IMR-90 (cell line): ENCODE results near the gene PLEKHJ1. TPM values are rescaled to one million over a fixed set of nuclear protein-coding genes. Genes with fewer than 3 reads are reported as not detected.

Experiments used
- ATAC-seq: fragments of 200-7000 bp; cut with Tn5 transposase; 2 replicates; pipeline ENCODE4 v1.9.1; 2020; ENCODE audit warnings: low read depth, mild to moderate bottlenecking, moderate library complexity
- BruUV-seq: library from RNA; stranded (reverse); fragments of 400-500 nt; replicated peaks from 2 replicates; lab custom pipeline; 2021; lab: Mats Ljungman, UMichigan
- CTCF ChIA-PET: fragments of 300-600 bp; formaldehyde crosslinking; extraction: SDS; loops from one replicate; lab custom pipeline; 2021; ENCODE audit warnings: antibody characterized with exemption; lab: Yijun Ruan, JAX
- POLR2A ChIA-PET: fragments of 300-600 bp; sonication (Branson Sonifier 250); formaldehyde crosslinking; loops from one replicate; lab custom pipeline; 2022; ENCODE audit warnings: antibody characterized with exemption; ENCODE audit not compliant: unreplicated experiment; lab: Charles Lee
- DNase-seq: peaks from one replicate; pipeline ENCODE4 v3.0.0; 2013
- H2AFZ ChIP-seq: replicated peaks from 2 replicates; pipeline ENCODE3; 2013; ENCODE audit warnings: low read length, mild to moderate bottlenecking; ENCODE audit not compliant: poor library complexity
- H2AK5ac ChIP-seq: 2 replicates; pipeline ENCODE4 v1.6.1; 2013; ENCODE audit warnings: low read depth, low read length, inconsistent platforms
- H2AK9ac ChIP-seq: replicated peaks from 2 replicates; pipeline ENCODE3; 2013; ENCODE audit warnings: mild to moderate bottlenecking, low read depth, low read length, moderate library complexity; ENCODE audit not compliant: poor library complexity
- H2BK120ac ChIP-seq: 2 replicates; pipeline ENCODE4 v1.6.1; 2013; ENCODE audit warnings: low read depth, low read length, inconsistent platforms
- H2BK15ac ChIP-seq: 3 replicates; pipeline ENCODE4 v1.6.1; 2013; ENCODE audit warnings: low read depth, low read length, inconsistent platforms
- H2BK20ac ChIP-seq: 2 replicates; pipeline ENCODE4 v1.6.1; 2013; ENCODE audit warnings: low read depth, mild to moderate bottlenecking, inconsistent platforms, low read length, moderate library complexity
- H2BK5ac ChIP-seq: 2 replicates; pipeline ENCODE4 v1.6.1; 2013; ENCODE audit warnings: mild to moderate bottlenecking, low read depth, low read length, inconsistent platforms; ENCODE audit not compliant: poor library complexity, severe bottlenecking
- H3K14ac ChIP-seq: replicated peaks from 2 replicates; pipeline ENCODE4 v1.6.1; 2013; ENCODE audit warnings: low read depth, low read length, inconsistent platforms
- H3K18ac ChIP-seq: 2 replicates; pipeline ENCODE4 v1.6.1; 2013; ENCODE audit warnings: low read depth, low read length, control low read depth
- H3K23ac ChIP-seq: 2 replicates; pipeline ENCODE4 v1.6.1; 2013; ENCODE audit warnings: low read depth, low read length, inconsistent platforms
- H3K27ac ChIP-seq: 2 replicates; pipeline ENCODE4 v1.5.1; 2013; ENCODE audit warnings: mild to moderate bottlenecking, control low read depth, low read length; ENCODE audit not compliant: insufficient read depth
- H3K27me3 ChIP-seq: 2 replicates; pipeline ENCODE4 v1.6.1; 2013; ENCODE audit warnings: low read length; ENCODE audit not compliant: control insufficient read depth, insufficient read depth
- H3K36me3 ChIP-seq: 2 replicates; pipeline ENCODE4 v1.6.1; 2013; ENCODE audit warnings: low read length, mixed read lengths; ENCODE audit not compliant: control insufficient read depth, insufficient read depth
- H3K4ac ChIP-seq: 2 replicates; pipeline ENCODE4 v1.6.1; 2013; ENCODE audit warnings: low read depth, low read length, inconsistent platforms
- H3K4me1 ChIP-seq: 2 replicates; pipeline ENCODE4 v1.6.1; 2013; ENCODE audit warnings: low read length, mixed read lengths; ENCODE audit not compliant: control insufficient read depth, insufficient read depth
- H3K4me2 ChIP-seq: 2 replicates; pipeline ENCODE4 v1.6.1; 2013; ENCODE audit warnings: low read depth, mild to moderate bottlenecking, control low read depth, low read length, moderate library complexity
- H3K4me3 ChIP-seq: 2 replicates; pipeline ENCODE4 v1.5.1; 2013; ENCODE audit warnings: low read depth, mild to moderate bottlenecking, control low read depth, low read length, moderate library complexity; ENCODE audit not compliant: insufficient read depth
- H3K56ac ChIP-seq: 2 replicates; pipeline ENCODE4 v1.6.1; 2013; ENCODE audit warnings: low read length, inconsistent platforms; ENCODE audit not compliant: insufficient read depth; ENCODE audit errors: extremely low read depth
- H3K79me1 ChIP-seq, 2 experiments: 2 replicates each; pipeline ENCODE4 v1.6.1; 2013; ENCODE audit warnings: low read length in 2 of 2, inconsistent platforms in 1 of 2, low read depth in 1 of 2
- H3K9ac ChIP-seq: 2 replicates; pipeline ENCODE4 v1.6.1; 2013; ENCODE audit warnings: low read depth, low read length, control low read depth
- H3K9me1 ChIP-seq: 2 replicates; pipeline ENCODE4 v1.6.1; 2013; ENCODE audit warnings: low read length, inconsistent platforms; ENCODE audit not compliant: insufficient read depth
- H3K9me3 ChIP-seq: 2 replicates; pipeline ENCODE4 v1.6.1; 2013; ENCODE audit warnings: low read length; ENCODE audit not compliant: control insufficient read depth, insufficient read depth
- H4K20me1 ChIP-seq: 2 replicates; pipeline ENCODE4 v1.6.1; 2013; ENCODE audit warnings: low read length, inconsistent platforms; ENCODE audit not compliant: insufficient read depth
- H4K5ac ChIP-seq: 2 replicates; pipeline ENCODE4 v1.6.1; 2013; ENCODE audit warnings: mild to moderate bottlenecking, low read depth, low read length, control low read depth
- H4K8ac ChIP-seq, 2 experiments: 2 replicates each; pipeline ENCODE4 v1.6.1; 2013; ENCODE audit warnings: low read depth in 2 of 2, low read length in 2 of 2, control low read depth in 1 of 2, inconsistent platforms in 1 of 2
- H4K91ac ChIP-seq: 2 replicates; pipeline ENCODE4 v1.6.1; 2013; ENCODE audit warnings: low read depth, low read length, inconsistent platforms; ENCODE audit not compliant: insufficient read depth
- CEBPB ChIP-seq: IDR thresholded peaks from 2 replicates; pipeline ENCODE4 v1.6.1; 2012; ENCODE audit warnings: low read depth, low read length, improper control_type of control experiment
- CHD1 ChIP-seq: IDR thresholded peaks from 2 replicates; pipeline ENCODE4 v1.6.1; 2012; ENCODE audit warnings: low read depth, low read length, improper control_type of control experiment
- ELK1 ChIP-seq: fragments of 150-350 bp; IDR thresholded peaks from 2 replicates; pipeline ENCODE4 v1.6.1; 2016; ENCODE audit warnings: low read depth, mild to moderate bottlenecking, low read length, moderate library complexity, borderline replicate concordance
- FOS ChIP-seq: fragments of 150-350 bp; IDR thresholded peaks from 2 replicates; pipeline ENCODE4 v1.6.1; 2016; ENCODE audit warnings: low read depth, low read length
- MAFK ChIP-seq: IDR thresholded peaks from 2 replicates; pipeline ENCODE4 v1.6.1; 2012; ENCODE audit warnings: low read depth, low read length, improper control_type of control experiment
- MXI1 ChIP-seq: IDR thresholded peaks from 2 replicates; pipeline ENCODE4 v1.6.1; 2012; ENCODE audit warnings: low read depth, mild to moderate bottlenecking, low read length, moderate library complexity, borderline replicate concordance
- POLR2A ChIP-seq: IDR thresholded peaks from 2 replicates; pipeline ENCODE4 v1.6.1; 2012; ENCODE audit warnings: mild to moderate bottlenecking, low read depth, low read length
- RAD21 ChIP-seq: IDR thresholded peaks from 2 replicates; pipeline ENCODE4 v1.6.1; 2012; ENCODE audit warnings: low read length, improper control_type of control experiment
- RCOR1 ChIP-seq: IDR thresholded peaks from 2 replicates; pipeline ENCODE4 v1.6.1; 2012; ENCODE audit warnings: mild to moderate bottlenecking, low read length, improper control_type of control experiment; ENCODE audit not compliant: insufficient replicate concordance
- RFX5 ChIP-seq: IDR thresholded peaks from 2 replicates; pipeline ENCODE4 v1.8.0; 2012; ENCODE audit warnings: low read depth, mild to moderate bottlenecking, low read length, moderate library complexity
- SMC3 ChIP-seq: fragments of 150-350 bp; IDR thresholded peaks from 2 replicates; pipeline ENCODE4 v1.6.1; 2016; ENCODE audit warnings: low read depth, mild to moderate bottlenecking, antibody characterized with exemption, low read length, moderate library complexity
- USF2 ChIP-seq: fragments of 150-350 bp; IDR thresholded peaks from 2 replicates; pipeline ENCODE4 v1.6.1; 2017; ENCODE audit warnings: mild to moderate bottlenecking, antibody characterized with exemption, low read length, low read depth
- WGBS, 2 experiments: methylation state at CpG; one replicate each; pipeline versions ENCODE4 v1.1.5 to v1.1.7; 2013; ENCODE audit warnings: missing lambda C conversion rate in 2 of 2; ENCODE audit not compliant: insufficient read length in 1 of 2; ENCODE audit errors: extremely low coverage in 2 of 2; 5-methylcytosine and 5-hydroxymethylcytosine counted together
- dilution Hi-C: fragments of 300-500 bp; cut with HindIII; formaldehyde crosslinking; loops from one replicate; pipeline ENCODE4 v1.14.3; 2018; ENCODE audit warnings: low sequenced_read_pairs; ENCODE audit not compliant: unreplicated experiment
- in situ Hi-C: fragments of 300-500 bp; cut with MboI; formaldehyde crosslinking; loops from 3 replicates; pipeline ENCODE4 v1.14.3; 2019; ENCODE audit warnings: low sequenced_read_pairs, inconsistent platforms, mixed read lengths
- intact Hi-C: fragments of 100-400 bp; cut with micrococcal nuclease; formaldehyde crosslinking; loops from 2 replicates; pipeline ENCODE4 v1.10.0; 2022
- polyA plus RNA-seq, 3 experiments: library from polyadenylated mRNA; depleted of rRNA; stranded (reverse); fragments of >200 nt; gene quantifications; 2 replicates each; pipeline ENCODE4 v1.2.3, GENCODE V29; 2012; ENCODE audit warnings: low replicate concordance in 1 of 3
- total RNA-seq: library from RNA; depleted of rRNA; stranded (reverse); fragments of >200 nt; gene quantifications from 2 replicates; pipeline ENCODE4 v1.2.3, GENCODE V29; 2012
- TF ChIP-seq, protein P1 (sequence below): conservative IDR thresholded peaks from 2 replicates; pipeline ENCODE4 v1.5.1; 2012; ENCODE audit warnings: mild to moderate bottlenecking, low read depth, low read length, improper control_type of control experiment

PLEKHJ1 gene
- total and polyA plus RNA-seq, 2 of the 4 experiments (the other 2 are of a cell fraction): 31.7 to 62.8 TPM

- no peak overlapping the region for H2AFZ ChIP-seq
- H3K36me3 ChIP-seq: peaks cover 34% of the 10 kb centered on the region
- H3K23ac ChIP-seq: peak overlapping the region; percentile 18; the same call in 1 of the 2 replicates
- 32% methylated on average over 29 of the region's 43 CpGs; no CpG with 5 or more reads in 1 of the 2 experiments for WGBS, 2 experiments
- H2BK5ac ChIP-seq: peak overlapping the region; percentile 66
- no peaks in the 10 kb centered on the region for H3K27me3 ChIP-seq
- no peak overlapping the region for H2BK120ac ChIP-seq
- H2BK15ac ChIP-seq: no peak overlapping the region
- peak overlapping the region; percentile 56 for H3K4me2 ChIP-seq
- H3K9me3 ChIP-seq: no peaks in the 10 kb centered on the region
- intact Hi-C loops (loop anchor here (5.0 kb wide), 1 partner anchor 114 kb away; no protein-coding TSS in a partner anchor), in situ Hi-C loops (loop anchor here (10.0 kb wide), 1 partner anchor 343 kb away; no protein-coding TSS in a partner anchor), dilution Hi-C loops (no loop called here)
- peak overlapping the region; percentile 38; the same call in 1 of the 2 replicates for H3K56ac ChIP-seq
- ATAC-seq (0 out of 2 replicates have a peak, but pooled peaks have one; percentile 3), DNase-seq (peak; percentile 75)
- H3K18ac ChIP-seq: no peak overlapping the region; the same call in 1 of the 2 replicates
- H4K91ac ChIP-seq: no peak overlapping the region
- H3K4me1 ChIP-seq: peaks cover 16% of the 10 kb centered on the region
- CTCF ChIA-PET: interaction anchor here (1.0 kb wide), 1 partner anchor 116 kb away, joined by 4 read pairs; no protein-coding TSS in a partner anchor
- BruUV-seq: no TSS peak
- H4K20me1 ChIP-seq: peaks cover 70% of the 10 kb centered on the region
- no peaks in the 10 kb centered on the region; the same call in 1 of the 2 replicates for H3K9me1 ChIP-seq
- peak overlapping the region; percentile 71 for H3K4me3 ChIP-seq
- H3K79me1 ChIP-seq: peaks cover 7 to 50% of the 10 kb centered on the region in 2 experiments
- H3K9ac ChIP-seq: peak overlapping the region; percentile 97
- no peak overlapping the region for H4K5ac ChIP-seq
- H3K27ac ChIP-seq: peak overlapping the region; percentile 88
- peak overlapping the region; percentile 89 for H2AK9ac ChIP-seq
- H2BK20ac ChIP-seq: no peak overlapping the region
- no peak overlapping the region for H4K8ac ChIP-seq
- POLR2A ChIA-PET: interaction anchor here (0.5 to 0.6 kb wide), 3 partner anchors 11 to 33 kb away, joined by 3 to 8 read pairs (median 3); no protein-coding TSS in a partner anchor
- peak overlapping the region; percentile 66 for H3K4ac ChIP-seq
- 0 out of 2 replicates have a peak overlapping the region, but pooled peaks have one; percentile 19 for H3K14ac ChIP-seq
- H2AK5ac ChIP-seq: peak overlapping the region; percentile 86
- TF ChIP-seq USF2 (no peak), POLR2A (no peak), CEBPB (no peak), RAD21 (no peak), RCOR1 (no peak), MAFK (no peak), MXI1 (no peak), SMC3 (no peak), ELK1 (no peak), RFX5 (no peak), FOS (no peak), CHD1 (no peak)
- TF ChIP-seq, protein P1, sequence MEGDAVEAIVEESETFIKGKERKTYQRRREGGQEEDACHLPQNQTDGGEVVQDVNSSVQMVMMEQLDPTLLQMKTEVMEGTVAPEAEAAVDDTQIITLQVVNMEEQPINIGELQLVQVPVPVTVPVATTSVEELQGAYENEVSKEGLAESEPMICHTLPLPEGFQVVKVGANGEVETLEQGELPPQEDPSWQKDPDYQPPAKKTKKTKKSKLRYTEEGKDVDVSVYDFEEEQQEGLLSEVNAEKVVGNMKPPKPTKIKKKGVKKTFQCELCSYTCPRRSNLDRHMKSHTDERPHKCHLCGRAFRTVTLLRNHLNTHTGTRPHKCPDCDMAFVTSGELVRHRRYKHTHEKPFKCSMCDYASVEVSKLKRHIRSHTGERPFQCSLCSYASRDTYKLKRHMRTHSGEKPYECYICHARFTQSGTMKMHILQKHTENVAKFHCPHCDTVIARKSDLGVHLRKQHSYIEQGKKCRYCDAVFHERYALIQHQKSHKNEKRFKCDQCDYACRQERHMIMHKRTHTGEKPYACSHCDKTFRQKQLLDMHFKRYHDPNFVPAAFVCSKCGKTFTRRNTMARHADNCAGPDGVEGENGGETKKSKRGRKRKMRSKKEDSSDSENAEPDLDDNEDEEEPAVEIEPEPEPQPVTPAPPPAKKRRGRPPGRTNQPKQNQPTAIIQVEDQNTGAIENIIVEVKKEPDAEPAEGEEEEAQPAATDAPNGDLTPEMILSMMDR: no peak
These were observed 35.3 kb upstream of the PLEKHJ1 start for GRCh38 chr19:2271234-2272103.
